DOHH2 (cell line): ENCODE data around the gene SPATA13.

ENCODE experiments used
- H3F3A ChIP-seq: fragments of 200-600 bp; sonication (generic), shearing (Covaris generic); 2 replicates; pipeline ENCODE4 v1.6.0; 2016; ENCODE audit warnings: antibody characterized with exemption, mild to moderate bottlenecking; ENCODE audit not compliant: control insufficient read depth, insufficient read depth
- H3K27ac ChIP-seq: fragments of 200-600 bp; sonication (generic); 2 replicates; pipeline ENCODE4 v1.5.1; 2014; ENCODE audit warnings: low read depth, mild to moderate bottlenecking, low read length, moderate library complexity
- H3K27me3 ChIP-seq: fragments of 200-600 bp; sonication (generic); 2 replicates; pipeline ENCODE4 v1.6.1; 2014; ENCODE audit warnings: mild to moderate bottlenecking, low read length, mixed read lengths; ENCODE audit not compliant: control insufficient read depth
- H3K36me3 ChIP-seq: fragments of 200-600 bp; sonication (generic); 2 replicates; pipeline ENCODE4 v1.6.1; 2014; ENCODE audit warnings: mild to moderate bottlenecking, low read length, moderate library complexity, mixed read lengths; ENCODE audit not compliant: control insufficient read depth
- H3K4me1 ChIP-seq: fragments of 200-600 bp; sonication (generic); 2 replicates; pipeline ENCODE4 v1.6.1; 2014; ENCODE audit warnings: mild to moderate bottlenecking, low read length, mixed read lengths; ENCODE audit not compliant: control insufficient read depth
- H3K4me2 ChIP-seq: fragments of 200-600 bp; sonication (generic); 2 replicates; pipeline ENCODE4 v1.6.0; 2014; ENCODE audit warnings: mild to moderate bottlenecking, low read length, moderate library complexity
- H3K4me3 ChIP-seq: fragments of 200-600 bp; sonication (generic); 2 replicates; pipeline ENCODE4 v1.5.1; 2014; ENCODE audit warnings: mild to moderate bottlenecking, low read length, mixed read lengths
- H3K79me2 ChIP-seq: fragments of 200-600 bp; sonication (generic); 2 replicates; pipeline ENCODE4 v1.6.1; 2014; ENCODE audit warnings: mild to moderate bottlenecking, low read length, mixed read lengths; ENCODE audit not compliant: control insufficient read depth
- H3K9me2 ChIP-seq: fragments of 200-600 bp; sonication (generic); replicated peaks from 2 replicates; pipeline ENCODE4 v1.6.1; 2014; ENCODE audit warnings: mild to moderate bottlenecking, low read length, mixed read lengths; ENCODE audit not compliant: control insufficient read depth
- H3K9me3 ChIP-seq: fragments of 200-600 bp; sonication (generic); 2 replicates; pipeline ENCODE4 v1.6.1; 2014; ENCODE audit warnings: antibody characterized with exemption, low read length, mixed read lengths; ENCODE audit not compliant: control insufficient read depth, insufficient read depth
- H4K20me1 ChIP-seq: fragments of 200-600 bp; sonication (generic); 2 replicates; pipeline ENCODE4 v1.6.0; 2014; ENCODE audit warnings: low read depth, mild to moderate bottlenecking, antibody characterized with exemption, low read length, moderate library complexity; ENCODE audit not compliant: control insufficient read depth, insufficient read depth
- CTCF ChIP-seq: fragments of 200-600 bp; sonication (generic); IDR thresholded peaks from one replicate; pipeline ENCODE4 v1.5.1; 2014; ENCODE audit warnings: antibody characterized with exemption, mild to moderate bottlenecking, low read depth, low read length; ENCODE audit not compliant: poor library complexity, severe bottlenecking
- EZH2phosphoT487 ChIP-seq: fragments of 200-600 bp; sonication (generic); IDR thresholded peaks from 2 replicates; pipeline ENCODE4 v1.6.1; 2017; ENCODE audit warnings: borderline replicate concordance, mild to moderate bottlenecking, antibody characterized with exemption, low read length, moderate library complexity, mixed read lengths

The SPATA13 gene

DNA sequence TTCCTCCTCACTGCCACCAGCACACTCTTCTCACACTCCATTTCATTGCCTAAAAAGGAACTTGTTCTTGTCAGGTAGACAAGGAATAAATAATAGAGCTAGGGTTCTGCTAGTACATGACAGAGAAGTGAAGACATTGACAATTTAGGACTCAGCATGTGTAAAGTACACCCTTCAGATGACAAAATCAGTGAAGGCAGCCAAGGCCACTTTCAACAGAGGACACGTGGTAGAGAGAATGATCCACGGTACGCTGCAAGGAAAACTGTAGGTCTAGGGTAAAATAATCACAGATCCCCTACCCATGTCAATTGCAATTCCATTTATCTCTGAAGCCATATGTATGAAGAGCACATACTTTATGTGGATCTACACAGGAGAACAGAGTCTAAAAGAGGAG, 7.2 kb upstream of the SPATA13 start:
- H4K20me1 ChIP-seq = no peaks in the 10 kb centered on the region
- TF ChIP-seq EZH2phosphoT487 = no peak
- no peak for TF ChIP-seq CTCF
- no peaks in the 10 kb centered on the region for H3K36me3 ChIP-seq
- H3K27ac ChIP-seq = no peak overlapping the region
- H3K4me3 ChIP-seq = no peak overlapping the region
- no peak overlapping the region for H3K4me2 ChIP-seq
- no peaks in the 10 kb centered on the region for H3K9me3 ChIP-seq
- H3K4me1 ChIP-seq = no peaks in the 10 kb centered on the region
- no peaks in the 10 kb centered on the region for H3K79me2 ChIP-seq
- no peaks in the 10 kb centered on the region for H3K27me3 ChIP-seq
- H3K9me2 ChIP-seq = no peaks in the 10 kb centered on the region
- H3F3A ChIP-seq = no peaks in the 10 kb centered on the region

DNA sequence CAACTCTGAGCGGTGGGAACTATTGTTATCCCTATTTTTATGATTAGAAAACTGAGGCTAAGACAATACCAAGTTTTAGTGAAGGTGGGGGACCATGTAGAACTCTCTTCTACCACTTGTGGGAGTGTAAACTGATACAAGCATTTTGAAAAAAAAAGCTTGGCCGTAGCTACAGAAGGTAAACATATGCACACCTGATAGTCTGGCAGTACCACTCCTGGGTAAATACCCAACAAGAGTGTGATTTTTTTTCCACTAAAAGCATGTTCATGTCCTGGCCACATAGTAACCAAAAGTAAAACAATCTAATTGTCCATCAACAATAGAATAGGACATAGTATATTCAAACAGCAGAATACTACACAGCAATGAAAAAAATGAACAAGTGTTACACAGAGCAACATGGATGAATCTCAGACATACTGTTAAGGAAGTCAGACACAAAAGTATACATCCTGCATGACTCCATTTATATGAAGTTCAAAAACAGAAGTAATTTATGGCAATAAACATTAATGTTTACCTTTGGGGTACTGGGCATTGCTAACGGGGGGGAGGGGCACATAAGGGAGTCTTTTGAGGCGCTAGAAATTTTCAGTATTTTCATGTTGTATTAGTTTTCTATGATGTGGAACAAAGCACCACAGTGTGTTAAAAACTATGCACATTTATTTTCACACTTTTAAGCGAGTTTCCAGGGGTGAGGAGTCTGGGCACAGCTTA, 6.4 kb upstream of the SPATA13 start:
- Histone ChIP-seq H3K4me1 (peaks cover under 1% of the 10 kb centered on the region; the same call in 1 of the 2 replicates), H3K4me2 (no peak overlapping the region), H3K9me2 (no peaks in the 10 kb centered on the region), H3K9me3 (no peaks in the 10 kb centered on the region), H3K79me2 (no peaks in the 10 kb centered on the region), H3K4me3 (no peak overlapping the region), H4K20me1 (no peaks in the 10 kb centered on the region), H3K36me3 (no peaks in the 10 kb centered on the region), H3F3A (no peaks in the 10 kb centered on the region; the same call in 1 of the 2 replicates), H3K27me3 (no peaks in the 10 kb centered on the region), H3K27ac (no peak overlapping the region)
- TF ChIP-seq EZH2phosphoT487 (no peak), CTCF (no peak)

GRCh38 chr13:24159357-24159756, 1.2 kb upstream of the SPATA13 start:
- H3K4me2 ChIP-seq = peak overlapping the region; percentile 35; the same call in 1 of the 2 replicates
- TF ChIP-seq CTCF = no peak
- TF ChIP-seq EZH2phosphoT487 = no peak
- H3K27ac ChIP-seq = no peak overlapping the region
- H3K27me3 ChIP-seq = no peaks in the 10 kb centered on the region
- peaks cover 2% of the 10 kb centered on the region; the same call in 1 of the 2 replicates for H3K36me3 ChIP-seq
- H3K9me2 ChIP-seq = no peaks in the 10 kb centered on the region
- peaks cover 11% of the 10 kb centered on the region; the same call in 1 of the 2 replicates for H4K20me1 ChIP-seq
- H3K79me2 ChIP-seq = peaks cover 32% of the 10 kb centered on the region
- peaks cover 21% of the 10 kb centered on the region for H3K4me1 ChIP-seq
- peaks cover 3% of the 10 kb centered on the region for H3F3A ChIP-seq
- H3K4me3 ChIP-seq = no peak overlapping the region
- H3K9me3 ChIP-seq = no peaks in the 10 kb centered on the region
